Jurkat, Clone E6-1 (cell line): ENCODE results near the gene MAN2B2.
"Not testable (repeated sequence)": the region's sequence is repeated elsewhere in the genome, so short reads cannot be mapped to it uniquely, and the experiment has no call there.

ENCODE experiments used
- DNase-seq: peaks from one replicate; pipeline ENCODE4 v3.0.0-alpha.2; 2011; ENCODE audit warnings: low read depth, low spot score
- H3K4me3 ChIP-seq: 2 replicates; pipeline ENCODE4 v1.5.1; 2011; ENCODE audit warnings: mild to moderate bottlenecking, low read length, control low read depth, moderate library complexity

Gene MAN2B2

DNA sequence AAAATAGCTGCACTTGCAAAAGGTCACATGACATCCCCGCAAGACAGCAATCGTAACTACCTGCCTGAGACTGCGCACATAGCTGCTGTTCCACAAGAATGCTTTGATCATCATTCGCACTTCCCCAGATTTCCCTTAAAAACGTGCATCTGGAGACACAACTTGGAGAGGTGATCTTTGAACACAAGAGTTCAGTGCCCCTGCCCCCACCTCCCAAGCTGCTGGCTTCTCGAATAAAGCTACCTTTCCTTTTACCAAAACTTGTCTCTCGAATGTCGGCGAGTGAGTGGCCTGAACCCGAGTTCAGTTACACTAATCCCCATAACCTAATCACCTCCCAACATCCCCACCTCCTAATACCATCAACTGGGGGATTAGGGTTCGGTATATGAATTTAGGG, 51.1 kb downstream of the MAN2B2 start:
- DNase-seq: no peak
- H3K4me3 ChIP-seq: no peak overlapping the region

DNA sequence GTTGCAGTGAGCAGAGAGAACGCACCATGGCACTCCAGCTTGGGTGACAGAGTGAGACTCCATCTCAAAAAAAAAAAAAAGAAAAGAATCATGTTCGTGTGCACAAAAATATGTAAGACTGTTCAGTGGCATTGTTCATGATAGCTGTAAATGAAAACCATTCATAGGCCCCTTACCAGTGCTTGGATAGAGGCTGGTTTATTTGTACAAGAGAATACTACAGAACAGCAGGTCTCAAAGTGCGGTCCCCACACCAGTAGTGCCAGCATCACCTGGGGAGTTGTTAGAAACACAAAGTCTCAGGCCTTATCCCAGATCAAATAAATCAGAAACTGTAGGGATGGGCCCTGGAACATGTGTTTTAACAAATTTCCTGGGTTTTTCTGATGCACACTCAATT, 52.8 kb downstream of the MAN2B2 start:
- H3K4me3 ChIP-seq: no peak overlapping the region
- no peak for DNase-seq

DNA sequence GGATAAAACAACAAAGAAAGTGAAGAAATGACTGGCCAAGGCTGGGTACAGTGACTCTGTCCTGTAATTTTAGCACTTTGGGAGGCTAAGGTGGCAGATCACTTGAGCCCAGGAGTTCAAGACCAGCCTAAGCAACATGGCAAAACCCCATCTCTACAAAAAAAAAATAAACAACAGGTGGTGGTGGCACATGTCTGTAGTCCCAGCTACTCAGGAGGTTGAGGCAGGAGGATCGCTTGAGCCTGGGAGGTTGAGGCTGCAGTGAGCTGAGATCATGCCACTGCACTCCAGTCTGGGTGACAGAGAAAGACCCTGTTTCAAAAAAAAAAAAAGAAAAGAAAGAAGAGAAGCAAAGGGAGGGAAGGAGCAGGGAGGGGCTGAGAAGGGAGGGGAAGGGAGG, 53.5 kb downstream of the MAN2B2 start:
- H3K4me3 ChIP-seq, DNase-seq: not testable (repeated sequence)

DNA sequence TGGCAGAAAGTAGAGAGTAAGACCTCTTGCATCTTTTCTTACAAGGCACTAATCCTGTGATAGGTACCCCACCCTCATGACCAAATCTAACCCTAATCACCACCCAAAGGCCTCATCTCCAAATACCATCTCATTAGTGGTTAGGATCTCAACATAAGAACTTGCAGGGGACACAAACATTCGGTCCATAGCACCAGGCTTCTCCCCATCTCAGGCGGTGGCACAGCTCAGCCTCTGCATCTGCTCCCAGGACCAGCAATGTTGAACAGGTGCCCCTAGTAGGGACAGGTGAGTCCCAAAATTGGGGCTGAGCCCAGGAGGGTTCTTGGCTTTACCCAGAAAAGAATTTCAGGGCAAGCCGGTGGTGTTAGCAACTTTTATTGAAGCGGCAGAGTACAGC, 57.1 kb downstream of the MAN2B2 start:
- H3K4me3 ChIP-seq: no peak overlapping the region
- no peak for DNase-seq

DNA sequence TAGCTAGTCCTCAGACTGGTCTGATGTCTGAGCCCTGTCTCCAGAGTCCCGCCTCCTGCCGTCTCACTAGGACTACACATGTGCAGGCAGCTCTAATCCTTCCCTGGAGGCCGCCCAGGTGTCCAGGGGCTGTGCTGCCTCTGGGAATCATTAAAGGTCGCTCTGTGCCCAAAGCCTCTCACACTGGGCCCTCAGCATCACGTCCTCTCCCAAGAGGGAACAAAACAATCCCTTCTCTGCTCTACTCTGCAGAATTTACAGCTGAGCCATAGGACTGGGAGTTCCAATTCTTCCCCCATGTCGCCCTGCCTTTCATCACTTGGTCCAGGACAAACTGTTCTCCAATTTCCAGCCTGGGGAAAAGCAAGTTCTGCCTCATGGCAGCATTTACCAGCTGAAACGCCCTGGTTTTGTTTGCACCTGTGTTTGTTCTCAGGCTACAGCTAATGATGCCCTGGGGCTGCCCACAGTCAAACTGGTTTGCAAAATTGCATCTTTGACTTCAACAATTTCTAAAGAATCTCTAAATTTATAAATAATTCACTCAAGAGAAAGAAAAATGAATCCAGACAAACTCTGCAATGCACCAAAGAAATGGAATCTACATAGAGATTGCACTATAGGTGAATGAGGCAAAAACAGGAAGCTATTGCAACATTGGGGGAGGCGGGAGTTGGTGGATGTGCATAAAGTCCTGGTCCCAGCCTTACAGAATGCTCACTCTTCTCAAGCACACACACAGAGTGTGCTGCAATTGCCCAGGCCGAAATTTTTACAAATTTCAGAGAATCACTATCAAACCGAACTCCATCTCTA, 58.3 kb downstream of the MAN2B2 start:
- peak; percentile 64 for DNase-seq

DNA sequence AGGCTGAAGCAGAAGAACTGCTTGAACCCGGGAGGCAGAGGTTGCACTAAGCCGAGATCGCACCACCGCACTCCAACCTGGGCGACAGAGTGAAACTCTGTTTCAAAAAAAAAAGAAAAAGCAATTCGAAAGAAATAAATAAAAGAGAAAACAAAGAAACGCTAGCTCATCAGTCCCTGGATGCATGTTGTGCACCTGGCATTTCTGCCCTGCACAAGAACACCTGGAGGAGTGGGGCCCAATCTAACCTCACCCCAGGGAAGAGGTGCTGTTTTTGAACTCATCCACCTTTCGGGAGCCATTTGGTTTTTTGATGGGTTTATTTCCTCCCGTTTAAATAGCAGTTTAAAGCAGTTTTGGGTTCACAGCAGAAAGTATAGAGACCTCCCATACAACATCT, 59.8 kb downstream of the MAN2B2 start:
- H3K4me3 ChIP-seq: no peak overlapping the region
- no peak for DNase-seq

More for the DNA sequence above, 58.3 kb downstream of the MAN2B2 start:
- H3K4me3 ChIP-seq: no peak overlapping the region

DNA sequence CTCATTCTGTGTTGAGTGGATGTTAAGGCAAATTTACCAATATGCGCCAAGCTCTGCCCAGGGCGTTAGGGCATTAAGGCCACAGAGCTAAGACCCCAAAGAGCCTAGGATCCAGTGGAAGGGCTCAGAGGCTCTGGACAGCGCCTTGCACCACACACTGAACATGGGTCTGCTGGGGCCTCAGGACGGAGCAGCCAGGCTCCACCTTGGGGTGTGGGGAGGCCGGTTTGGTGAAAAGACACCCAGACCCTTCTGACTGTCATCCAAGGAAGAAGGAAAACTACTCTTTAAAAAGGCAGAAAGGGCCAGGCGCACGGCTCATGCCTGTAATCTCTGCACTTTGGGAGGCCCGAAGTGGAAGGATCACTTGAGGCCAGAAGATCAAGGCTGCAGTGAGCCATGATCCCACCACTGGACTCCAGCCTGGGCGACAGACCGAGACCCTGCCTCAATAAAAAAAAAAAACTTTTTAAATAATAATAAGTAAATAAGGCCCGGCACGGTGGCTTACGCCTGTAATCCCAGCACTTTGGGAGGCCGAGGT, 64.2 kb downstream of the MAN2B2 start:
- DNase-seq: no peak
- no peak overlapping the region for H3K4me3 ChIP-seq

DNA sequence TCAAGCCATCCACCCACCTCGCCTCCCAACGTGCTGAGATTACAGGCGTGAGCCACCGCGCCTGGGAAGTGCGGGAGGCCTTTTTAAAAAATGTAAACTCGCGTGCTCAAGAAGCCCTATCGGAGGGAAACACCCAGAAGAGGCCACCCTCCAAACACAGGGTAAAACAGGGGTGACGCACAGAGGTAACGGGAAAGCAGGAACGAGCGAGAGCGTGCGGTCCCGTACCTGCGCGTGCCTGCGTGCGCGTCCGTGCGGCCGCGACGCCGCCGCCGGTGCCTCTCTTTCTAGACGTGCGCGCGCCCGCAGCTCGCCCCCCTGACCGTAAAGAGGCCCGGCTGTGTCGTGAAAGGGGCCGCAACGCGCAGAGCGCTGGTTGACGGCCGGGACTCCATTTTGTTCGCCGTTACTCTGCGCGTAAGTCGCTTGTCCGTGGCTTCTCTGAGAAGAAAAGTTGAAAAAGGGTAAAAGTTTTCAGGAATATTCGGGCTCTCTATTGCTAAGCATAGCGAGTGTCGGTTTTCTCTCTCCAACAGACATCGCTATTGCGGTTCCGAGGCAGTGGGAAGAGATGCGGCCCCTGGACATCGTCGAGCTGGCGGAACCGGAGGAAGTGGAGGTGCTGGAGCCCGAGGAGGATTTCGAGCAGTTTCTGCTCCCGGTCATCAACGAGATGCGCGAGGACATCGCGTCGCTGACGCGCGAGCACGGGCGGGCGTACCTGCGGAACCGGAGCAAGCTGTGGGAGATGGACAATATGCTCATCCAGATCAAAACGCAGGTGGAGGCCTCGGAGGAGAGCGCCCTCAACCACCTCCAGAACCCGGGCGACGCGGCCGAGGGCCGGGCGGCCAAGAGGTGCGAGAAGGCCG, 65.5 kb downstream of the MAN2B2 start, which contains the start of gene MRFAP1:
TSS of gene MRFAP1 (plus strand) at position 394 of the 872 bp plus-strand sequence. CDS start at position 572, 178 bp downstream.
- peak within 1 kb of the TSS; percentile 76 for H3K4me3 ChIP-seq
- peak; percentile 93 for DNase-seq

DNA sequence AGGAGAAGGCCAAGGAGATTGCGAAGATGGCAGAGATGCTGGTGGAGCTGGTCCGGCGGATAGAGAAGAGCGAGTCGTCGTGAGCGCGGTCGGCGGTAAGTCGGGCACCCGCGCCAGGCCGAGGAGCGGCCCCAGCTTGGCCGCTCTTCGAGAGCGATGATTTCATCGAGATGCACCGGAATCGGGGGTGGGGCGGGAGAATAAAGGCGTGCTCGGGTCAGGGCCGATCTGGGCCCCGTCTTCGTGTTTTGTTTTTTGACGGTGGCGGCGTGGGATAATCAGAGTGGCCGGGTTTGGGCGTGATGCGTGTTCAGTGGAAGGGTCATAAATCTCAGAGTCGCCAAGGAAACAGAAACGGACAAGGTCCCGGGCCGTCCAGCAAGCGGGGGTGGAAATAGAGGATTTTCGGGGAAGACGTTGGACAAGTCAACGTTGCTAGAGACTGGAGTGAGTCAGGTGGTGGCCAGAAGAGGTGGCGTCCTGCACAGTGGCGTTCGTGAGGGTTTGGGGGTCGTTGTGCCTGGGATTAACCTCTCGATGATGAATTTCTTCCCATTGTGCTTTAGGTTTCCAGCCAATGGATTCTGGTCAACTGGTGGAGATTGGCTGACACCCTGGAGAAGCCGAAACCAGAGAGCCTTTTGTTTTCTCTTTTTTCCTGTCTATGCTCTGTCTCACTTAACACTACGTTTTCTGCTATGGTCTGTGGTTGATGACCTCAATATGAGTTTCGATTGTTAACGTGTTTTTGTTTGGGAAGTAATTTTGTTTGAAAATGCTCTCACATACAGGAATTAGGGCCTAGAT, 66.4 kb downstream of the MAN2B2 start:
- no peak for DNase-seq
- H3K4me3 ChIP-seq: peak overlapping the region; percentile 76

DNA sequence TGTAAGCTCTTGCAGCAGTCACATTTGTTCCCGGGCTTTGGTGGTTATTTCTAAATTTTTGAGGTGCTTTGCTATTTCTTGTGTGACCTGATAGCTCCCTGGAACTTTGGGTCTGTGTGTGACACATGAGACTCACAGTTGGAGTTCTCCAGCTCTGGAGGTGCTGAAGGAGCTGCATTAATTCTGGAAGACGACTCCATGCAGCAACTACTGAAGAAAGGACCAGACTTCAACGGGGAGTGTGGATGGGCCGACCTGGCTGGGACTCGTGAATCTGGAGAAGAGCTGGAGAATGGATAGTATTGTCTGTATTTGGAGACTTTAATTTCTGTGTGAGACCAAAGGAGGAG, 67.0 kb downstream of the MAN2B2 start:
- H3K4me3 ChIP-seq: peak overlapping the region; percentile 76
- DNase-seq: no peak

DNA sequence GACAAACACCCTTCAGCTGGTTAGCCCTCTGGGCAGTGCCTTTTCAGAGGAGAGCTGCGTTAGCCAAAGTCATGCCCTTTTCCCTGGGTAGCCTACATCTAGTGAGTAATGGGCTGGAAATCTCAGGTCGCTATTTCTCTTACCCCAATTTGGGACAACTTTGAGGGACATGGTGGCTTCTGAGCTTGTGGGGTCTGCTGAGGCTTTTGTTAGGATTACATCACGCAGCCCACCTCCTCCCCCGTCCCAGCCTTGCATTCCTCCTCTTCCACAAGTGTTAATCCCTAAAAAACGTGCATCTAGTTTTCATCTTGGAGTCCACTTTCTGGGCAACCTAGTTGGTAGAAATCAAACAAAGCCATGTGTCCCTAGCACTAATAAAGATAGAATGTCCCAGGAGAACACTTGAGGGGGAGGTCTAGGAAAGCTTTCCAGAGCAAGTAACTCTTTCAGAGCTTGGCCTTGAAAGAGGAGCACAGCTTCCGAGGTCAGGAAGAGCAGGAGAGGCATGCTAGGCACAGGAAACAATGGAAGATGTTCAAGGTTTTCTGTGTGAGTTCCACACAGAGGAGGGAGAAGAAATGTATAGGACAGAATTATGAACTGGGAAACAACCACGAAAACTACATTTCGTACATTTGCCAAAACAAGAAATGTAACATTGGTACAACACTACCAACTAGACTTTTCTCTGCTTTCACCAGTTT, 68.3 kb downstream of the MAN2B2 start:
- DNase-seq: no peak
- no peak overlapping the region for H3K4me3 ChIP-seq

DNA sequence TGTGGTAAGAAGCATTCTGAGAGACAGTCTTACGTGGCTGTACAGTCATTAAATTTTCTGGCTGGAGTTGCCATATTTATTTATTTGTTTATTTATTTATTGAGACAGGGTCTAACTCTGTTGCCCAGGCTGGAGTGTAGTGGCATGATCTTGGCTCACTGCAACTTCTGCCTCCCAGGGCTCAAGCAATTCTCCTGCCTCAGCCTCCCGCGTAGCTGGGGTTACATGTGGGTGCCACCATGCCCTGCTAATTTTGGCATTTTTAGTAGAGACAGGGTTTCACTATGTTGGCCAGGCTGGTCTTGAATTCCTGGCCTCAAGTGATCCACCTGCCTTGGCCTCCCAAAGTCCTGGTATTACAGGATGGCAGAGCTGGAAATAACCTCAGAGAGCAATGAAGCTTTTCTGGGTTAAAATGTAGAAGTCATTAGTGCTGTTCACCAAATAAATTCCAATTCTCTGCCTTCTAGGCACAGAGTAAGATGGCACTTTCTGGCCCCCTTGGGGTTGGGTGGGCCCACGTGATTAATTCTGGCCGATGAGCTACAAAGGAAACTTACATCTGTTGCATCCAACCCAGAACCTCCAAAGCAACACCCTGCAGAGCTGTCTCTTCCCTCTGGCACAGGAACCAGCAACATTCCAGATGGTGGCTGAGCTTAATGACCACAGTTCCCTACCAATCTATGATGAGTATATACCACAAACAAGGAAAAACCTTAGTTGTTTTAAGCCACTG, 70.0 kb downstream of the MAN2B2 start:
- DNase-seq: no peak
- H3K4me3 ChIP-seq: no peak overlapping the region

DNA sequence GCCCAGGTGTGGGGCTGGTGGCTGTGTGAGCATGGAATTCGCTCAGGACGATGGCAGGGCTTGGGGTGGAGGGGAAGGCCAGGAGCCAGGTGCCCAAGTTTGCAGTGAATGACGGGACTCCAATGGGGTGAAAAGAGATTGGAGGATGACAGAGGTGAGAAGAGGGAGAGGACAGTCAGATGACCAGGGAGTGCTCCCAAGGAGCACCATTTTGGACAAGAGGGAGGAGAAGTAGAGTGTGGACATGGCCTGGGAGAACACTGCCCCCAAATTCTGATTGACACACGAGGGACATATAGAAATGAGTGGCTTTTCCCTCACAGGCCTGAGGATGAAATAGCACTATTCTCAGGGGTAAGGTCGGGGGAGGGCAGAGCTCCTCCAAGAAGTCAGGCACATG, 72.2 kb downstream of the MAN2B2 start:
- no peak overlapping the region for H3K4me3 ChIP-seq
- no peak for DNase-seq

DNA sequence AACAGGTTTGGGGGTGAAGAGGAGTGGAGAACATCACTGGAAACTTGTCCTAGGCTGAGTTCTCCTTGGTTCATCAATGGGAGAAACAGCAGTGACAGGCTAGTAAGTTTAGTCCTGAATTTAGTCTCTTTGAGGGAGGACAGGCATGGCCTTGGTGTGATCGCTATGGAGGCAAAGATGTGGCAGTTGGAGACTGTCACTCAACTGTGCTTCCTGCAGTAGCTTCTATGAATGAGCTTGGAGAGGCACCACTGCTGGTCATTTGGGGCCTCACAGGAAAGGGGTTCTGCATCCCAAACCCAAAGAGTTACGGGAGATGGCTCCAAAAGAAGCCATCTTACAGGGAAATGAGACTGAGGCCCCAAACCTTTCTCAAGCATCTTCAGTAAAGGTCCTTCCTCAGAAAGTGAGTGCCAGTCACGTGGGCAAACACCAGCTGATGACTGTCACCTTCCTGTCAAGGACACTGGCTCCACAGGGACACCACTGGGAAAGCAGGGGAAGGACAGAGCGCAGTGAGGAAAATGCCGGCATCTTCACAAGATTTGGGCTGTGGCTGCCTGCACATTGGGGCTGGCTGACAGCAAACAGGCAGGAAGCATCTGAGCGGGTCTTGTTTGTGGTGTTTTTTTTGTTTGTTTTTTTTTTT, 72.7 kb downstream of the MAN2B2 start:
- no peak for DNase-seq
- no peak overlapping the region for H3K4me3 ChIP-seq

DNA sequence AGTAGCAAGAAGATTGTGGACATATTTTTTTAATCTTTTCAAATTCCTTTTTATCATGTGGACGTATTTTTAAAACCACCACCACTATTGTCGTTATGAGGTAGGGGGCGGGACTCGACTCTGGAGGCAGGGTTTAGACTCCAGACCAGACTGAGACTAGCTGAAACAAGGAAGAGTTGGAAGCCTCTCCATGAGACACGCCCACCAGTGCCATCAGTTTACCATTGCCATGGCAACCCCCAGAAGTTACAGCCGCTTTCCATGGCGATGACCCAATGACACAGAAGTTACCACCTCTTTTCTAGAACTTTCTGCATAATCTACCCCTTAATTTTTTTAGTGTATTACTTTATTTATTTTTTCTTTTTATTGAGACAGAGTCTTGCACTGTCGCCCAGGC, 74.2 kb downstream of the MAN2B2 start:
- no peak for DNase-seq
- H3K4me3 ChIP-seq: no peak overlapping the region

DNA sequence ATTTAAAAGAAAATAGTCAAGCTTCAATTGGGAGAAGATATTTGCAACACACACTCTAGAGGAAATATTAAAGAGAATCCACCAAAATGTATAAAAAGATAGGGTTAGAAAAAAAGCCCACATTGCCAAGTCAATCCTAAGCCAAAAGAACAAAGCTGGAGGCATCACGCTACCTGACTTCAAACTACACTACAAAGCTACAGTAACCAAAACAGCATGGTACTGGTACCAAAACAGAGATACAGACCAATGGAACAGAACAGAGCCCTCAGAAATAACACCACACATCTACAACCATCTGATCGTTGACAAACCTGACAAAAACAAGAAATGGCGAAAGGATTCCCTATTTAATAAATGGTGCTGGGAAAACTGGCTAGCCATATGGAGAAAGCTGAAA, 79.2 kb downstream of the MAN2B2 start:
- not testable (repeated sequence) for DNase-seq, H3K4me3 ChIP-seq

DNA sequence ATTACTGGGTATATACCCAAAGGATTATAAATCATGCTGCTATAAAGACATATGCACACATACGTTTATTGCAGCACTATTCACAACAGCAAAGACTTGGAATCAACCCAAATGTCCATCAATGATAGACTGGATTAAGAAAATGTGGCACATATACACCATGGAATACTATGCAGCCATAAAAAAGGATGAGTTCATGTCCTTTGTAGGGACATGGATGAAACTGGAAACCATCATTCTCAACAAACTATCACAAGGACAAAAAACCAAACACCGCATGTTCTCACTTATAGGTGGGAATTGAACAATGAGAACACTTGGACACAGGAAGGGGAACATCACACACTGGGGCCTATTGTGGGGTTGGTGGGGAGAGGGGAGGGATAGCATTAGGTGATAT, 80.3 kb downstream of the MAN2B2 start:
- DNase-seq, H3K4me3 ChIP-seq: not testable (repeated sequence)

DNA sequence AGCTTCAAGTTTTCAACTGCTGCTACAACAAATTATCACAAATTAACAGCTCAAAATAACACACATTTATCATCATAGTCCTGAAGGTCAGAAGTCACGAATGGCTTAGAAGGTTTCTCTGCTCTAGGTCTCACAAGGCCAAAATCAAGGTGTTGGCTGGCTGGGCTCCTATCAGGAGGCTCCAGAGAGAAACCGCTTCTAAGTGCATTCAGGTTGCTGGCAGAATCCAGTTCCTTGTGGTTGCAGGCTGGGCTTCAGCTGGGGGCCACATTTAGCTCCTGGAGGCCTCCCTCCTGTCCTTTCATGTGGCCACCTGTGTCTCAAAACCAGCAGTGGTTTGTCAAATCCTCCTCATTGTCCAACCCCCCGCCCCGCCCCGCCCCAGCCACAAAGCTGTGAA, 80.9 kb downstream of the MAN2B2 start:
- no peak overlapping the region for H3K4me3 ChIP-seq
- peak; percentile 57 for DNase-seq
